ENCODE measurements around the gene ADAMTSL5. TPM values are rescaled to one million over a fixed set of nuclear protein-coding genes. Genes with fewer than 3 reads are reported as not detected.
"Not testable (repeated sequence)": the region's sequence is repeated elsewhere in the genome, so short reads cannot be mapped to it uniquely, and the experiment has no call there.

The ADAMTSL5 gene
- polyA plus RNA-seq, 2 donors: 10.9 to 13.0 TPM

DNA sequence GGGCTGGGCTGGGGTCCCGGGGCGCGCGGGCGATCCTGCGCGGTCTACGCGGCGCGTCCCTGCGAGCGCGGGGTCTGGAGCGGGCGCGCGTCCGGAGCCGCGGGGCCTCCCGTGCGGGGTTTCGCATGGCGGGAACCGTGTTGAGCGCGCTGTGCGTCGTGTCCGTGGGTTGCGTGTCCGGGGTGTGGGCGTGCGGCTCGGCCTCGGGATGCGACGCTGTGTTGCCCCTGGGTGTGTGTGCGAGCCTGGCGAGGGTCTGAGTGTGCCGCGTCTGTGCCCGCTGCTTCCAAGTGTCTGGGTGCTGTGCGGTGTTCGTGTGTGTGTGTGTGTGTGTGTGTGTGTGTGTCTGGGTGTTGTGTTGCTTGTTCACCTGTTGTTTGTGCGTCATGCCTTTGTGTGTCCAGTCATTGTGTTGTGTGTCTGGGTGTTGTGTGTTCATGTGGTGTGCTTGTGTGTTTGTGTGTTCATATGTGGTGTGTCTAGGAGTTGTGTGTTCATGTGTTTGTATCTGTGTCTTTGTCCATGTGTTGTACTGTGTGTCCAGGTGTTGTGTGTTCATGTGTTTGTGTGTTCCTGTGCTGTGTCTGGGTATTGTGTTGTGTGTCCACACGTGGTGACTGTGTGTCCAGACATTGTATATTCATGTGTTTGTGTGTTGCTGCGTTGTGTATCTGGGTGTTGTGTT is 11.6 kb upstream of the ADAMTSL5 start:
- Histone ChIP-seq H3K36me3 (ENCODE audit: control insufficient read depth in 2 of 2, insufficient read depth in 2 of 2, low read length in 1 of 2) (no peaks in the 10 kb centered on the region), H3K4me3 (ENCODE audit: low read depth in 1 of 2, low read length in 2 of 2) (peak overlapping the region in 1 of 2 donors; percentile 34), H3K9me3 (ENCODE audit: control insufficient read depth in 2 of 2, insufficient read depth in 1 of 2, low read depth in 1 of 2, low read length in 1 of 2) (peaks cover 3% of the 10 kb centered on the region in 2 donors), H3K4me1 (ENCODE audit: control insufficient read depth in 2 of 2, insufficient read depth in 2 of 2, low read length in 1 of 2) (peaks cover 3 to 4% of the 10 kb centered on the region in 2 donors), H3K27me3 (ENCODE audit: control insufficient read depth in 1 of 2, insufficient read depth in 2 of 2, low read length in 2 of 2) (peaks cover 0 to 7% of the 10 kb centered on the region in 2 donors), H3K27ac (ENCODE audit: low read depth in 2 of 2, low read length in 1 of 2) (no peak overlapping the region)
- 8 to 12% methylated on average over 46 to 49 of the region's 49 CpGs for WGBS, 2 donors

DNA sequence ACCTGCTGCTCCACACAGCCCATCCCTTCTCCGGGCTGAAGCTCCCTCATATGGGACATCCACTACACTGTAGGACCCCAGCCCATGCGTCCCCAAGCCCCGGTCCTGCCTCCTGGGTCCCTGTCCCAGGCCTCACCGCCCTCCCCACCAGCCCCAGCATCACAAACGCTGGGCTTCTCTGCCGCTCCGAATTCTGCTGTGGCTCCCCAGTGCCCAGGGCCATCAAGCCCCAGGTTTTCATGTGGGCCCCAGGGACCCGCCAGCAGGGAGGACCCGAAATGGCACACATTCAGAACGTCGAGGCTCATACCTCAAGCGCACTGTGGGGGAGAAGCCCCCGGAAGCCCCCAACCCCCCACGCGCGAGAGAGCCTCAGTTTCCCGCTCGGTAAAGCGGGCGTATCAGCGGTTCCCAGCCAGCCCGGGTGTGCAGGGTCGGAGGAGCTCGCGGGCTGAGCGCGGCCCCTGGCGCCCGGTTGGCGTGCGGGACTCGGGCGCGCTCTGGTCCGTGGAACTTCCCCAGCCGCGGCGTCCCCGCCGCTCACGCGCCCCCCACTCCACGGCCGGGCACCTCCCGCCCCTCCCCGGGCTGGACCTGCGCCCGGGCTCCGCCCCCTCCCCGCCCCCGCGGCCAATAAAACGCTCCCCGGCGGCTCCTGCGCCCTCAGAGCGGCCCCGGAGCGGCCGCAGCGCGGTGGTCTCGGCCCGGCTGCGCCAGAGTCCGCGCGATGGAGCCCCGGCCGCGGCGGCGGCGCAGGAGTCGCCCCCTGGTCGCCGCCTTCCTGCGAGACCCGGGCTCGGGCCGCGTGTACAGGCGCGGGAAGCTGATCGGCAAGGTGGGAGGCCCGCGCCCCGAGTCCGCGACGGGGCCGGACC is 10.8 kb upstream of the ADAMTSL5 start, which contains the start of gene PLK5:
TSS of gene PLK5 (plus strand) at position 666 of the 875 bp plus-strand sequence. CDS start 2,920 bp downstream, outside the sequence.
- Histone ChIP-seq H3K4me3 (ENCODE audit: low read depth in 1 of 2, low read length in 2 of 2) (peak within 1 kb of the TSS in 1 of 2 donors; percentile 34), H3K4me1 (ENCODE audit: control insufficient read depth in 2 of 2, insufficient read depth in 2 of 2, low read length in 1 of 2) (peaks cover 3 to 4% of the 10 kb centered on the region in 2 donors), H3K27ac (ENCODE audit: low read depth in 2 of 2, low read length in 1 of 2) (no peak within 1 kb of the TSS), H3K9me3 (ENCODE audit: control insufficient read depth in 2 of 2, insufficient read depth in 1 of 2, low read depth in 1 of 2, low read length in 1 of 2) (peaks cover 3% of the 10 kb centered on the region in 2 donors), H3K27me3 (ENCODE audit: control insufficient read depth in 1 of 2, insufficient read depth in 2 of 2, low read length in 2 of 2) (peaks cover 0 to 7% of the 10 kb centered on the region in 2 donors), H3K36me3 (ENCODE audit: control insufficient read depth in 2 of 2, insufficient read depth in 2 of 2, low read length in 1 of 2) (no peaks in the 10 kb centered on the region)
- WGBS, 2 donors: 9 to 15% methylated on average over 53 to 92 of the region's 92 CpGs

DNA sequence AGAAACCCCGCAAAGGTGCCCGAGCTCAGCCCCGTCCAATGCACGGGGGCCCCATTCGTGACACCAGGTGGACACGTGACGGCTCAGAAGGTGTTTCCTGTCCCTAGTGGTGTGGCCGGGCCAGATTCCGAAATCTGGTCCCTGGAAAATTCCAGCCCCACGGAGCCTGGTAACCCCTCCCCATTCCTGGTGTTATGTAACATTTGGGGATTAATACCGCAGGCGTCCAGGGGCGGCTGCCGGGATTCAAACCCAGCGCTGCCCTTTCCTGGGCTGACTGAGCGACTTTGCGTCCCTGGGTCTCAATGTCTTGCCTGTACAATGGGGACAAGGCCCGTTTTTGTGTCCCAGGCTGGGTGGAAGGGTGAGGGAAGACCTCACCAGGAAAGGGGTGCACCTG is 10.0 kb upstream of the ADAMTSL5 start:
- H3K27me3 ChIP-seq (ENCODE audit: control insufficient read depth in 1 of 2, insufficient read depth in 2 of 2, low read length in 2 of 2): peaks cover 0 to 7% of the 10 kb centered on the region in 2 donors
- peaks cover 3 to 4% of the 10 kb centered on the region in 2 donors for H3K4me1 ChIP-seq (ENCODE audit: control insufficient read depth in 2 of 2, insufficient read depth in 2 of 2, low read length in 1 of 2)
- H3K9me3 ChIP-seq (ENCODE audit: control insufficient read depth in 2 of 2, insufficient read depth in 1 of 2, low read depth in 1 of 2, low read length in 1 of 2): peaks cover 3 to 7% of the 10 kb centered on the region in 2 donors
- H3K36me3 ChIP-seq (ENCODE audit: control insufficient read depth in 2 of 2, insufficient read depth in 2 of 2, low read length in 1 of 2): no peaks in the 10 kb centered on the region
- no peak overlapping the region for H3K27ac ChIP-seq (ENCODE audit: low read depth in 2 of 2, low read length in 1 of 2)
- H3K4me3 ChIP-seq (ENCODE audit: low read depth in 1 of 2, low read length in 2 of 2): no peak overlapping the region
- WGBS, 2 donors: 48 to 52% methylated on average over 18 of the region's 18 CpGs

DNA sequence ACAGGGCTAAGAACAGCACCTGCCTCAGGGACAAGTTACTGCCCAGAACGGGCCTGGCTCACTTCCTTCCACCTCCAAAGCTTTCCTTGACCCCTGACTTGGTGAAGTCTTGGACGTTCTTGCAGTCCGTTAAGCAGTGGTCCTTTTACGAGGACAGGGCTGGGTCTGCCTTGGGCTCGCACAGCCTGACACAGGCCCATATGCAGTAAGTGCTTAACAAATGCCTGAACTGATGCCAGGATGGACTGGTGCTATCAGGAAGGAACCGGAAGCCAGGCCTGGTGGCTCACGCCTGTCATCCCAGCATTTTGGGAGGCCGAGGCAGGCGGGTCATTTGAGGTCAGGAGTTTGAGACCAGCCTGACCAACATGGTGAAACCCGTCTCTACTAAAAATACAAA is 9.2 kb upstream of the ADAMTSL5 start:
- Histone ChIP-seq H3K4me3 (ENCODE audit: low read depth in 1 of 2, low read length in 2 of 2) (no peak overlapping the region), H3K9me3 (ENCODE audit: control insufficient read depth in 2 of 2, insufficient read depth in 1 of 2, low read depth in 1 of 2, low read length in 1 of 2) (peaks cover 3 to 4% of the 10 kb centered on the region in 2 donors), H3K36me3 (ENCODE audit: control insufficient read depth in 2 of 2, insufficient read depth in 2 of 2, low read length in 1 of 2) (no peaks in the 10 kb centered on the region), H3K27ac (ENCODE audit: low read depth in 2 of 2, low read length in 1 of 2) (no peak overlapping the region), H3K4me1 (ENCODE audit: control insufficient read depth in 2 of 2, insufficient read depth in 2 of 2, low read length in 1 of 2) (peaks cover 3 to 4% of the 10 kb centered on the region in 2 donors), H3K27me3 (ENCODE audit: control insufficient read depth in 1 of 2, insufficient read depth in 2 of 2, low read length in 2 of 2) (peaks cover 0 to 7% of the 10 kb centered on the region in 2 donors)
- WGBS, 2 donors: 67 to 74% methylated on average over 10 of the region's 10 CpGs

DNA sequence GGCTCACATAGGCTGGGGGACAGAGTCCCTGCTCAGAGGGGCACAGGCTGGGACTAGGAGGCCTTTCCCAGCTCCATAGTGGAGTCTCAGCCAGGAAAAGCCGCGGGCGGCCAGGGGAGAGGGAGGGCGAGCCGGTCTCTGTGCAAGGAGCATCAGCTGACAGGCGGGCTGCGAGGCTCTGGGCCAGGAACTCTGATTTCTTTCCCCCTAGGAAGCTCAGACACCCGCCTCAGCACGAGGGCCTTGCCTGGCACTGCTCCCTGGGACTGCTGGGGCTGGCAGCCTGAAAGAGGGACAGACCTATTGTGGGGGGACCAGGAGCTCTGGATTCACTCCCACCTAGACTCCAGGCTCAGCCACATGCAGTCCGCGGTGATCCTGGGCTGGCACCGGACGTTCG is 8.8 kb upstream of the ADAMTSL5 start:
- peaks cover 0 to 7% of the 10 kb centered on the region in 2 donors for H3K27me3 ChIP-seq (ENCODE audit: control insufficient read depth in 1 of 2, insufficient read depth in 2 of 2, low read length in 2 of 2)
- peaks cover 0 to 4% of the 10 kb centered on the region in 2 donors for H3K9me3 ChIP-seq (ENCODE audit: control insufficient read depth in 2 of 2, insufficient read depth in 1 of 2, low read depth in 1 of 2, low read length in 1 of 2)
- H3K27ac ChIP-seq (ENCODE audit: low read depth in 2 of 2, low read length in 1 of 2): no peak overlapping the region
- 60 to 63% methylated on average over 14 of the region's 14 CpGs for WGBS, 2 donors
- H3K4me1 ChIP-seq (ENCODE audit: control insufficient read depth in 2 of 2, insufficient read depth in 2 of 2, low read length in 1 of 2): peaks cover 3 to 4% of the 10 kb centered on the region in 2 donors
- H3K36me3 ChIP-seq (ENCODE audit: control insufficient read depth in 2 of 2, insufficient read depth in 2 of 2, low read length in 1 of 2): no peaks in the 10 kb centered on the region
- no peak overlapping the region for H3K4me3 ChIP-seq (ENCODE audit: low read depth in 1 of 2, low read length in 2 of 2)

DNA sequence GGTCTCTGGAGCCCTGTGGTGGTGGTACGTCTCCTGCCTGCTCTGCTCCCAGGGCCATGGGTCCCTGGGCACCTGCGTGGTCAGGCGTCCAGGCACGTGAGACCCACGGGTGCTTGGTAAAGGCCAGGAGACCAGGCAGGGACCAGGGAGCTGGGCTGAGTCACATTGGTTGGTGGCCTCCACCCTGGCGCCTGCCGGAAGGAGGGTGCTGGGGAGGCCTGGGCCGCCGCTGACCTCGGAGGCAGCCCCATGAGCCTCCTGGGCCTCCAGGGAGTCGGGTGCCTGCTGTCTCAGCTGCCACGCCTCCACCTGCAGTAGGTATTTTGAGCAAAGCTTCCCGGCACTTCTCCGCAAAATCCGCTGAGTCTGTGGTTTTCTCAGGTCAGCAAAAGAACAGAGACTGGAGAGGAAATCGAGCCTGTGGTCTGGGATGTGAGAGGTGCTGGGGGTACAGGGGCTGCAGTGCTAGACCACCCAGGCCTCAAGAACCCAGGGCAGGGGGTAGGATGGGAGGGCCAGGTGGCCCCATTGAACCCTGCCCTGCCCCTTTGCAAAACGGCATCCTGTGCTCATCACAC is 7.5 kb upstream of the ADAMTSL5 start:
- Histone ChIP-seq H3K27me3 (ENCODE audit: control insufficient read depth in 1 of 2, insufficient read depth in 2 of 2, low read length in 2 of 2) (peaks cover 0 to 4% of the 10 kb centered on the region in 2 donors), H3K27ac (ENCODE audit: low read depth in 2 of 2, low read length in 1 of 2) (no peak overlapping the region), H3K36me3 (ENCODE audit: control insufficient read depth in 2 of 2, insufficient read depth in 2 of 2, low read length in 1 of 2) (no peaks in the 10 kb centered on the region), H3K4me3 (ENCODE audit: low read depth in 1 of 2, low read length in 2 of 2) (no peak overlapping the region), H3K4me1 (ENCODE audit: control insufficient read depth in 2 of 2, insufficient read depth in 2 of 2, low read length in 1 of 2) (peaks cover 3 to 4% of the 10 kb centered on the region in 2 donors), H3K9me3 (ENCODE audit: control insufficient read depth in 2 of 2, insufficient read depth in 1 of 2, low read depth in 1 of 2, low read length in 1 of 2) (peaks cover 0 to 4% of the 10 kb centered on the region in 2 donors)
- 76 to 81% methylated on average over 17 of the region's 17 CpGs for WGBS, 2 donors

DNA sequence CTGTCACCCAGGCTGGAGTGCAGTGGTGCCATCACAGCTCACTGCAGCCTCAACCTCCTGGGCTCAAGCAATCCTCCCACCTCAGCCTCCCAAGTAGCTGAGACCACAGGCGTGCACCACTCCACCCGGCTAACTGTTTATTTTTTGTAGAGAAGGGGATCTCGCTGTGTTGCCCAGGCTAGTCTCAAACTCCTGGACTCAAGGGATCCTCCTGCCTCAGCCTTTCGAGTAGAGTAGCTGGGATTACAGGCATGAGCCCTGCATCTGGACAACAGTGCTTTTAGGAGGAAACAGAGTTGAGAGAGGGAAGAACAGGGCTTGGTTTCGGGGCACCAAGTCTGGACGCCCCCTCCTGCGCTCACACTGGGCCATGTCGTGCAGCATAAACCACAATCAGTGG is 7.0 kb upstream of the ADAMTSL5 start:
- 84 to 93% methylated on average over 8 of the region's 8 CpGs for WGBS, 2 donors
- H3K27ac ChIP-seq (ENCODE audit: low read depth in 2 of 2, low read length in 1 of 2); H3K9me3 ChIP-seq (ENCODE audit: control insufficient read depth in 2 of 2, insufficient read depth in 1 of 2, low read depth in 1 of 2, low read length in 1 of 2); H3K27me3 ChIP-seq (ENCODE audit: control insufficient read depth in 1 of 2, insufficient read depth in 2 of 2, low read length in 2 of 2); H3K4me1 ChIP-seq (ENCODE audit: control insufficient read depth in 2 of 2, insufficient read depth in 2 of 2, low read length in 1 of 2); H3K36me3 ChIP-seq (ENCODE audit: control insufficient read depth in 2 of 2, insufficient read depth in 2 of 2, low read length in 1 of 2); H3K4me3 ChIP-seq (ENCODE audit: low read depth in 1 of 2, low read length in 2 of 2): not testable (repeated sequence)

DNA sequence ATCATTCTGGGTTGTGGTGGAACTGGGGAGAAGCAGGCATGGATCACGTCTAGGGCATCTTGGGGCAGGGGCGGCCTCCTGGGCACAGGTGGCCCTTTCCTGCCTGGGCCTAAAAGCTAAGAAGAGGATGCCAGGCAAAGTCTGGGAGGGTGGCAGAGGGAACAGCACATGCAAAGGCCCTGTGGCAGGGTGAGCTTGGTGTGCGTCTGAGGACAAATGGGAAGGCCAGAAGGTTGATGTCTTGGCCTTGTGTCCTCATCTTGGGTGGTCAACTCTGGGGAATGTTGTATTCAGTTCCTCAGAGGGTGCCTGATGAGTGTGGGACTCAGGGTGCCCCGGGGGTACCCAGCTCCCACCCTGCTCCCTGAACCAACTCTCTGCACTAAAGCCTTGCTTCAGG is 5.7 kb upstream of the ADAMTSL5 start:
- 86 to 88% methylated on average over 4 of the region's 4 CpGs for WGBS, 2 donors
- H3K36me3 ChIP-seq (ENCODE audit: control insufficient read depth in 2 of 2, insufficient read depth in 2 of 2, low read length in 1 of 2): no peaks in the 10 kb centered on the region
- no peak overlapping the region for H3K27ac ChIP-seq (ENCODE audit: low read depth in 2 of 2, low read length in 1 of 2)
- peaks cover 0 to 1% of the 10 kb centered on the region in 2 donors for H3K27me3 ChIP-seq (ENCODE audit: control insufficient read depth in 1 of 2, insufficient read depth in 2 of 2, low read length in 2 of 2)
- no peaks in the 10 kb centered on the region for H3K4me1 ChIP-seq (ENCODE audit: control insufficient read depth in 2 of 2, insufficient read depth in 2 of 2, low read length in 1 of 2)
- H3K4me3 ChIP-seq (ENCODE audit: low read depth in 1 of 2, low read length in 2 of 2): no peak overlapping the region
- H3K9me3 ChIP-seq (ENCODE audit: control insufficient read depth in 2 of 2, insufficient read depth in 1 of 2, low read depth in 1 of 2, low read length in 1 of 2): peaks cover 0 to 4% of the 10 kb centered on the region in 2 donors

DNA sequence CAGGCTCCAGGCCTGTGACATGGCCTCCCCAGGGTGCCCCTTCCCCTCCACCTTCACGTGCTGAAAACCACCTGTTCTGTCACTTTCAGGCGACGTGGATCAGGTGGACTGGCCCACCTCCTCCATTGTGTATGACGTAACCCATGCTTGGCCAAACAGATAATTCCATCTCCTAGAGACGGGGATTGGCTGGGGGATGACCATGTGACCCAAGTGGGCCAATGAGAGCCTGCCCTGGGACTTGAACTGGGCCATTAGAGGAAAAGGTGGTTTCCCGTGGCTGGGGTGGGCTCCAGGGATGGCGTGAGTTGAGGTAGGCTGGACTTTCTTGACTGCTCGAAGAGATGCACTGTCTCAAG is 3.6 kb upstream of the ADAMTSL5 start:
- no peak overlapping the region for H3K27ac ChIP-seq (ENCODE audit: low read depth in 2 of 2, low read length in 1 of 2)
- no peak overlapping the region for H3K4me3 ChIP-seq (ENCODE audit: low read depth in 1 of 2, low read length in 2 of 2)
- 69 to 75% methylated on average over 8 of the region's 8 CpGs for WGBS, 2 donors
- H3K4me1 ChIP-seq (ENCODE audit: control insufficient read depth in 2 of 2, insufficient read depth in 2 of 2, low read length in 1 of 2): peaks cover 4 to 7% of the 10 kb centered on the region in 2 donors
- H3K27me3 ChIP-seq (ENCODE audit: control insufficient read depth in 1 of 2, insufficient read depth in 2 of 2, low read length in 2 of 2): no peaks in the 10 kb centered on the region
- H3K9me3 ChIP-seq (ENCODE audit: control insufficient read depth in 2 of 2, insufficient read depth in 1 of 2, low read depth in 1 of 2, low read length in 1 of 2): peaks cover 0 to 4% of the 10 kb centered on the region in 2 donors
- H3K36me3 ChIP-seq (ENCODE audit: control insufficient read depth in 2 of 2, insufficient read depth in 2 of 2, low read length in 1 of 2): no peaks in the 10 kb centered on the region

Measured in esophagus (tissue), 2 donors.